ENCODE data around the gene CNRIP1. TPM values are rescaled to one million over a fixed set of nuclear protein-coding genes. Genes with fewer than 3 reads are reported as not detected.

Gene CNRIP1
- total RNA-seq, 5 donors from 2014 or later (not counting 1 experiment from before 2014, with no cell fraction given) = 0.53 to 0.63 (median 0.59) TPM; not detected in 2

- DNase-seq (no peak), ATAC-seq (replicated peaks in 1 of 4) (no peak)
- Mint-ChIP-seq H3K4me3 (no peak overlapping the region), H3K27me3 (peaks cover 9 to 11% of the 10 kb centered on the region in 2 donors), H3K9me3 (no peaks in the 10 kb centered on the region), H3K36me3 (no peaks in the 10 kb centered on the region), H3K27ac (no peak overlapping the region), H3K4me1 (no peaks in the 10 kb centered on the region)
- POLR2A ChIA-PET = no interaction called here
- Histone ChIP-seq H3K27ac (ENCODE audit: low read length) (no peak overlapping the region), H3K9me3 (no peaks in the 10 kb centered on the region), H3K36me3 (ENCODE audit: control insufficient read depth in 2 of 2, extremely low read depth in 1 of 2, insufficient read depth in 1 of 2, low read length in 1 of 2) (no peaks in the 10 kb centered on the region), H3K27me3 (replicated peaks in 1 of 2; ENCODE audit: control insufficient read depth in 2 of 2, extremely low read depth in 1 of 2, insufficient read depth in 2 of 2, low read length in 1 of 2) (peaks cover 0 to 19% of the 10 kb centered on the region in 2 experiments), H3K4me3 (ENCODE audit: control insufficient read depth in 1 of 2, extremely low read depth in 1 of 2, low read length in 1 of 2) (no peak overlapping the region), H3K4me1 (ENCODE audit: control insufficient read depth in 1 of 2, extremely low read depth in 1 of 2, insufficient read depth in 2 of 2, low read length in 2 of 2) (no peaks in the 10 kb centered on the region)
- CTCF ChIA-PET = interaction anchor here in 1 of 2 donors (0.7 to 1.2 kb wide), 2 partner anchors 10 to 625 kb away, joined by 3 read pairs; no protein-coding TSS in a partner anchor
- no CpG with 5 or more reads among the region's 3 CpGs for WGBS (ENCODE audit: insufficient coverage)
These were observed 17.4 kb downstream of the CNRIP1 start for GRCh38 chr2:68302281-68302875.

- CTCF ChIA-PET = interaction anchor here in 1 of 2 donors (1.5 kb wide), 1 partner anchor 13 kb away, joined by 4 read pairs; no protein-coding TSS in a partner anchor
These were observed 24.2 kb downstream of the CNRIP1 start for GRCh38 chr2:68295516-68295915.

GRCh38 chr2:68294913-68295312 lies 24.8 kb downstream of the CNRIP1 start:
- Mint-ChIP-seq H3K27ac (peak overlapping the region in 1 of 2 donors; percentile 17), H3K27me3 (peaks cover 11 to 15% of the 10 kb centered on the region in 2 donors), H3K4me1 (peaks cover 0 to 4% (median 0%) of the 10 kb centered on the region in 3 donors), H3K4me3 (no peak overlapping the region), H3K9me3 (no peaks in the 10 kb centered on the region), H3K36me3 (no peaks in the 10 kb centered on the region)
- ChIA-PET CTCF (interaction anchor here in 1 of 2 donors (1.4 kb wide), 1 partner anchor 102 kb away, joined by 3 read pairs; no protein-coding TSS in a partner anchor), POLR2A (interaction anchor here in 1 of 2 donors (0.6 kb wide), 1 partner anchor 240 kb away, joined by 3 read pairs; no protein-coding TSS in a partner anchor)
- H3K27ac ChIP-seq (ENCODE audit: low read length) = no peak overlapping the region
- no CpG with 5 or more reads among the region's 2 CpGs for WGBS (ENCODE audit: insufficient coverage)
- no peak for ATAC-seq (replicated peaks in 1 of 4)
- DNase-seq = no peak
- H3K27me3 ChIP-seq (replicated peaks in 1 of 2; ENCODE audit: control insufficient read depth in 2 of 2, extremely low read depth in 1 of 2, insufficient read depth in 2 of 2, low read length in 1 of 2) = peaks cover 0 to 4% of the 10 kb centered on the region in 2 experiments
- H3K4me1 ChIP-seq (ENCODE audit: control insufficient read depth in 1 of 2, extremely low read depth in 1 of 2, insufficient read depth in 2 of 2, low read length in 2 of 2) = no peaks in the 10 kb centered on the region
- H3K9me3 ChIP-seq = no peaks in the 10 kb centered on the region
- no peaks in the 10 kb centered on the region for H3K36me3 ChIP-seq (ENCODE audit: control insufficient read depth in 2 of 2, extremely low read depth in 1 of 2, insufficient read depth in 1 of 2, low read length in 1 of 2)
- H3K4me3 ChIP-seq (ENCODE audit: control insufficient read depth in 1 of 2, extremely low read depth in 1 of 2, low read length in 1 of 2) = no peak overlapping the region

More at GRCh38 chr2:68295516-68295915, 24.2 kb downstream of the CNRIP1 start:
- no peak overlapping the region for H3K4me3 Mint-ChIP-seq
- H3K27me3 Mint-ChIP-seq = peaks cover 8 to 12% of the 10 kb centered on the region in 2 donors
- no peaks in the 10 kb centered on the region for H3K4me1 ChIP-seq (ENCODE audit: control insufficient read depth in 1 of 2, extremely low read depth in 1 of 2, insufficient read depth in 2 of 2, low read length in 2 of 2)
- H3K9me3 ChIP-seq = no peaks in the 10 kb centered on the region
- H3K27ac ChIP-seq (ENCODE audit: low read length) = no peak overlapping the region
- DNase-seq (no peak), ATAC-seq (replicated peaks in 1 of 4) (no peak)
- H3K36me3 ChIP-seq (ENCODE audit: control insufficient read depth in 2 of 2, extremely low read depth in 1 of 2, insufficient read depth in 1 of 2, low read length in 1 of 2) = no peaks in the 10 kb centered on the region
- no peak overlapping the region for H3K4me3 ChIP-seq (ENCODE audit: control insufficient read depth in 1 of 2, extremely low read depth in 1 of 2, low read length in 1 of 2)
- POLR2A ChIA-PET = no interaction called here
- H3K9me3 Mint-ChIP-seq = no peaks in the 10 kb centered on the region
- H3K4me1 Mint-ChIP-seq = peaks cover 0 to 4% (median 0%) of the 10 kb centered on the region in 3 donors
- peaks cover 0 to 7% of the 10 kb centered on the region in 2 experiments for H3K27me3 ChIP-seq (replicated peaks in 1 of 2; ENCODE audit: control insufficient read depth in 2 of 2, extremely low read depth in 1 of 2, insufficient read depth in 2 of 2, low read length in 1 of 2)
- H3K27ac Mint-ChIP-seq = no peak overlapping the region
- no peaks in the 10 kb centered on the region for H3K36me3 Mint-ChIP-seq

- no peak overlapping the region for H3K27ac Mint-ChIP-seq
- H3K4me1 ChIP-seq (ENCODE audit: control insufficient read depth in 1 of 2, extremely low read depth in 1 of 2, insufficient read depth in 2 of 2, low read length in 2 of 2) = no peaks in the 10 kb centered on the region
- no CpG with 5 or more reads among the region's 3 CpGs for WGBS (ENCODE audit: insufficient coverage)
- DNase-seq (no peak), ATAC-seq (replicated peaks in 1 of 4) (no peak)
- H3K27me3 Mint-ChIP-seq = peaks cover 8 to 10% of the 10 kb centered on the region in 2 donors
- CTCF ChIA-PET = interaction anchor here (0.6 to 1.4 kb wide), 4 partner anchors 8 to 172 kb away, joined by 3 read pairs; no protein-coding TSS in a partner anchor
- POLR2A ChIA-PET = interaction anchor here in 1 of 2 donors (0.6 kb wide), 2 partner anchors 239 to 1738 kb away, joined by 3 to 7 read pairs; no protein-coding TSS in a partner anchor
- H3K27me3 ChIP-seq (replicated peaks in 1 of 2; ENCODE audit: control insufficient read depth in 2 of 2, extremely low read depth in 1 of 2, insufficient read depth in 2 of 2, low read length in 1 of 2) = peaks cover 0 to 8% of the 10 kb centered on the region in 2 experiments
- no peak overlapping the region for H3K4me3 Mint-ChIP-seq
- no peaks in the 10 kb centered on the region for H3K36me3 Mint-ChIP-seq
- H3K4me1 Mint-ChIP-seq = peaks cover 0 to 4% (median 0%) of the 10 kb centered on the region in 3 donors
- no peaks in the 10 kb centered on the region for H3K9me3 ChIP-seq
- no peak overlapping the region for H3K27ac ChIP-seq (ENCODE audit: low read length)
- H3K36me3 ChIP-seq (ENCODE audit: control insufficient read depth in 2 of 2, extremely low read depth in 1 of 2, insufficient read depth in 1 of 2, low read length in 1 of 2) = no peaks in the 10 kb centered on the region
- H3K4me3 ChIP-seq (ENCODE audit: control insufficient read depth in 1 of 2, extremely low read depth in 1 of 2, low read length in 1 of 2) = no peak overlapping the region
- no peaks in the 10 kb centered on the region for H3K9me3 Mint-ChIP-seq
These were observed 25.6 kb downstream of the CNRIP1 start for GRCh38 chr2:68294187-68294586.

GRCh38 chr2:68293755-68294154 lies 26.0 kb downstream of the CNRIP1 start:
- H3K27me3 Mint-ChIP-seq = peaks cover 8 to 10% of the 10 kb centered on the region in 2 donors
- POLR2A ChIA-PET = no interaction called here
- WGBS (ENCODE audit: insufficient coverage) = 78% methylated on average over 5 of the region's 6 CpGs
- Histone ChIP-seq H3K4me1 (ENCODE audit: control insufficient read depth in 1 of 2, extremely low read depth in 1 of 2, insufficient read depth in 2 of 2, low read length in 2 of 2) (no peaks in the 10 kb centered on the region), H3K36me3 (ENCODE audit: control insufficient read depth in 2 of 2, extremely low read depth in 1 of 2, insufficient read depth in 1 of 2, low read length in 1 of 2) (no peaks in the 10 kb centered on the region), H3K27ac (ENCODE audit: low read length) (no peak overlapping the region), H3K4me3 (ENCODE audit: control insufficient read depth in 1 of 2, extremely low read depth in 1 of 2, low read length in 1 of 2) (no peak overlapping the region), H3K27me3 (replicated peaks in 1 of 2; ENCODE audit: control insufficient read depth in 2 of 2, extremely low read depth in 1 of 2, insufficient read depth in 2 of 2, low read length in 1 of 2) (peaks cover 0 to 8% of the 10 kb centered on the region in 2 experiments), H3K9me3 (no peaks in the 10 kb centered on the region)
- H3K27ac Mint-ChIP-seq = no peak overlapping the region
- no peaks in the 10 kb centered on the region for H3K9me3 Mint-ChIP-seq
- ATAC-seq (replicated peaks in 1 of 4) = no peak
- CTCF ChIA-PET = interaction anchor here (0.6 to 1.4 kb wide), 5 partner anchors 8 to 171 kb away, joined by 3 read pairs; no protein-coding TSS in a partner anchor
- H3K4me3 Mint-ChIP-seq = no peak overlapping the region
- H3K4me1 Mint-ChIP-seq = peaks cover 0 to 4% (median 0%) of the 10 kb centered on the region in 3 donors
- no peaks in the 10 kb centered on the region for H3K36me3 Mint-ChIP-seq
- no peak for DNase-seq

GRCh38 chr2:68293024-68293423 lies 26.7 kb downstream of the CNRIP1 start:
- no peak overlapping the region for H3K27ac Mint-ChIP-seq
- H3K4me1 Mint-ChIP-seq = peaks cover 0 to 4% (median 0%) of the 10 kb centered on the region in 3 donors
- Histone ChIP-seq H3K27ac (ENCODE audit: low read length) (no peak overlapping the region), H3K36me3 (ENCODE audit: control insufficient read depth in 2 of 2, extremely low read depth in 1 of 2, insufficient read depth in 1 of 2, low read length in 1 of 2) (no peaks in the 10 kb centered on the region), H3K4me1 (ENCODE audit: control insufficient read depth in 1 of 2, extremely low read depth in 1 of 2, insufficient read depth in 2 of 2, low read length in 2 of 2) (no peaks in the 10 kb centered on the region), H3K27me3 (replicated peaks in 1 of 2; ENCODE audit: control insufficient read depth in 2 of 2, extremely low read depth in 1 of 2, insufficient read depth in 2 of 2, low read length in 1 of 2) (peaks cover 0 to 8% of the 10 kb centered on the region in 2 experiments), H3K4me3 (ENCODE audit: control insufficient read depth in 1 of 2, extremely low read depth in 1 of 2, low read length in 1 of 2) (no peak overlapping the region), H3K9me3 (no peaks in the 10 kb centered on the region)
- H3K4me3 Mint-ChIP-seq = no peak overlapping the region
- H3K27me3 Mint-ChIP-seq = peaks cover 15% of the 10 kb centered on the region in 2 donors
- ChIA-PET POLR2A (interaction anchor here (0.5 to 0.6 kb wide), 2 partner anchors 86 to 87 kb away, joined by 3 to 4 read pairs; no protein-coding TSS in a partner anchor), CTCF (interaction anchor here in 1 of 2 donors (0.6 to 1.4 kb wide), 3 partner anchors 8 to 170 kb away, joined by 3 to 4 read pairs (median 4); no protein-coding TSS in a partner anchor)
- H3K9me3 Mint-ChIP-seq = no peaks in the 10 kb centered on the region
- WGBS (ENCODE audit: insufficient coverage) = 100% methylated on average over 4 of the region's 4 CpGs
- no peaks in the 10 kb centered on the region for H3K36me3 Mint-ChIP-seq
- no peak for ATAC-seq (replicated peaks in 1 of 4)
- no peak for DNase-seq
